GM12874 (cell line): ENCODE results near the gene HCRTR1.
A peak's percentile ranks its signal among the peaks of the same experiment; 100 is the strongest.

Source experiments
- TF ChIP-seq, protein P1 (sequence below): IDR thresholded peaks from 2 replicates; pipeline ENCODE4 v1.5.1; 2011; ENCODE audit warnings: low read depth, mild to moderate bottlenecking, control low read depth, low read length, moderate library complexity; ENCODE audit not compliant: insufficient read depth

The HCRTR1 gene

GRCh38 chr1:31583082-31583994, 34.2 kb upstream of the HCRTR1 start:
- TF ChIP-seq, protein P1, sequence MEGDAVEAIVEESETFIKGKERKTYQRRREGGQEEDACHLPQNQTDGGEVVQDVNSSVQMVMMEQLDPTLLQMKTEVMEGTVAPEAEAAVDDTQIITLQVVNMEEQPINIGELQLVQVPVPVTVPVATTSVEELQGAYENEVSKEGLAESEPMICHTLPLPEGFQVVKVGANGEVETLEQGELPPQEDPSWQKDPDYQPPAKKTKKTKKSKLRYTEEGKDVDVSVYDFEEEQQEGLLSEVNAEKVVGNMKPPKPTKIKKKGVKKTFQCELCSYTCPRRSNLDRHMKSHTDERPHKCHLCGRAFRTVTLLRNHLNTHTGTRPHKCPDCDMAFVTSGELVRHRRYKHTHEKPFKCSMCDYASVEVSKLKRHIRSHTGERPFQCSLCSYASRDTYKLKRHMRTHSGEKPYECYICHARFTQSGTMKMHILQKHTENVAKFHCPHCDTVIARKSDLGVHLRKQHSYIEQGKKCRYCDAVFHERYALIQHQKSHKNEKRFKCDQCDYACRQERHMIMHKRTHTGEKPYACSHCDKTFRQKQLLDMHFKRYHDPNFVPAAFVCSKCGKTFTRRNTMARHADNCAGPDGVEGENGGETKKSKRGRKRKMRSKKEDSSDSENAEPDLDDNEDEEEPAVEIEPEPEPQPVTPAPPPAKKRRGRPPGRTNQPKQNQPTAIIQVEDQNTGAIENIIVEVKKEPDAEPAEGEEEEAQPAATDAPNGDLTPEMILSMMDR, result no peak

DNA sequence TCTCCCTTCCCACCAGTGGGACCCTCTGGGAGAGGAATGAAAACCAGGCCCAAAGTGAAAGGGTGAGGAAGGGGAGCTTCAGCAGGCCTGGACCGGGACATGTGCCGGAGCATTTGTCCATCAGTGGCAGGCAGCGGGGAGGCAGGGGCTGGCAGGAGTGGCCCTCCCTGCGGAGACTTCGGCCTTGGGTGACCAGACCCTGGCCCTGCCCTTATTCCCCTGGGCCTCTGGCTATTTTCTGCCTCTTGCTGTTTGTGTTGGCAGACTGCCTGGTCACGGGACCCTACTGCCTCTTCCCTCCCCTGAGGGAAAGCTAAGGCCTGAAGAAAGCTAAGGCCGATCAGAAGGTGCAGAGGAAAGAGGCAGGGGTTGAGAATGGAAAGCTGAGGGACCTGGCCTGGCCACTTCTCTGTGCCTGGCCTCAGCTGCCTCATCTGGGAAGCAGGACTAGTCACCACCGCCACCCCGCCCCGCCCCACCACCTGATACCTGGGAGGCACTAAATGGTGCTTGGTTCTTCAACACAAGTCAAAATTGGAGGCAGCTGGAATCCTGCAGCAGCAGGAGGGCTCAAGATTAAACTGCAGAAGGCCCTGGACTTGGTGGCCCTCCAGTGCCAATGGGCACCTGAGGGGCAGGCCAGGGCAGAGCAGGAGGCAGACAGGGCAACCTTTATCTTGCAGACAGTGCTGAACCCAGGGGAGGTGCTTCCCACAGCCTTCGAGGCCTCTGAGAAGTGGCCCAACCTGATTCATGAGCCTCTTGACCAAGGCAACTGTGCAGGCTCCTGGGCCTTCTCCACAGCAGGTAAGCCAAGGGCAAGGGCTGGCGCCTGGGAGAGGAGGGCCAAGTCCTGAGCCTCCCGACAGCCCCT, 33.3 kb upstream of the HCRTR1 start:
- TF ChIP-seq, protein P1, result no peak

DNA sequence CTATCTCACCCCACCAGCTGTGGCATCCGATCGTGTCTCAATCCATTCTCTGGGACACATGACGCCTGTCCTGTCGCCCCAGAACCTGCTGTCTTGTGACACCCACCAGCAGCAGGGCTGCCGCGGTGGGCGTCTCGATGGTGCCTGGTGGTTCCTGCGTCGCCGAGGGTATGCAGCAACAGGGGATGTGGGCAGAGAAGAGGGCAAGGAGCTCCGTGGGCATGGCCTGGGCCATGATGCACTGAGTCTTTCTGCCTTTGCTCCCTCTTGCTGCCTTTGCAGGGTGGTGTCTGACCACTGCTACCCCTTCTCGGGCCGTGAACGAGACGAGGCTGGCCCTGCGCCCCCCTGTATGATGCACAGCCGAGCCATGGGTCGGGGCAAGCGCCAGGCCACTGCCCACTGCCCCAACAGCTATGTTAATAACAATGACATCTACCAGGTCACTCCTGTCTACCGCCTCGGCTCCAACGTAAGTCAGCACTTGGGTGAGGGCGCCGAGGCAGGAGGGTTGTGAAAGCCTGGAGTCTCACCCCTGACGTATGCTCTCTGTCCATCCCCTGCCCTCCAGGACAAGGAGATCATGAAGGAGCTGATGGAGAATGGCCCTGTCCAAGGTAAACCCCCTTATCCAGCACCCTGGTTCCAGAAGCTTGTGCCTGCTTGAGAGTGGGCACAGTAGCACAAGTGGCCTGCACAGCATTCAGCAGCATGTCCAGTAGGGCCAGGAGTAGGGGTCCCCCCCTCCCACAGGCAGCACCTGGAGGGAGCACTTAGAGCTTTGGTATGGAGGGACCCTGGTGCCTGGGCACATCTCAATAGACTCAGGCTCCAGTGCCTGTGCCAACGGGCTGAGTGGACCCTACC, 32.4 kb upstream of the HCRTR1 start:
- TF ChIP-seq, protein P1, result no peak

DNA sequence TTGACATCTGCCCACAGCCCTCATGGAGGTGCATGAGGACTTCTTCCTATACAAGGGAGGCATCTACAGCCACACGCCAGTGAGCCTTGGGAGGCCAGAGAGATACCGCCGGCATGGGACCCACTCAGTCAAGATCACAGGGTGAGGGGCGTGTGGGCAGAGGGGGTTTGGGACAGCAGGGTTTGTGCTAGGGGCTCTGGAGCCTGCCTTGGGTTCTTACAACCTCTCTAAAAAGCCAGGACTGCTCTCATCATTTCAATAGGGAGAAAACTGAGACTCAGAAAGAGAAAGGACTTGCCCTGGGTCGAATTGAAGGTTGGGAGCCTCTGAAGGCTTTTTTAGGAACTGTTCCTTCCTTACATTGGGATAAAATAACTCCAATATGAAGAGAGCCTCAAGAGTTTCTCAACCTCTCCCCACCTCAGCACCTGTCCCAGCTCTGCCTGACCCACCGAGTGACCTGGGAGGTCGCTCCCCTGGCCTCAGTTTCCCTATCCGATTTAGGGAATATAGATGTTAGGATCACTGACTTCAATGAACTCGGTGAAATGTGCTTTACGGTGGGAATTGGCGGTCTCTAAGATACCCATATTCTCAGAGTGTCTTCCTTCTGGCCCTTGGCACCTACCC, 31.6 kb upstream of the HCRTR1 start:
- TF ChIP-seq, protein P1, result no peak

- TF ChIP-seq, protein P1, result no peak
Observed at GRCh38 chr1:31586376-31587327, 30.8 kb upstream of the HCRTR1 start.

DNA sequence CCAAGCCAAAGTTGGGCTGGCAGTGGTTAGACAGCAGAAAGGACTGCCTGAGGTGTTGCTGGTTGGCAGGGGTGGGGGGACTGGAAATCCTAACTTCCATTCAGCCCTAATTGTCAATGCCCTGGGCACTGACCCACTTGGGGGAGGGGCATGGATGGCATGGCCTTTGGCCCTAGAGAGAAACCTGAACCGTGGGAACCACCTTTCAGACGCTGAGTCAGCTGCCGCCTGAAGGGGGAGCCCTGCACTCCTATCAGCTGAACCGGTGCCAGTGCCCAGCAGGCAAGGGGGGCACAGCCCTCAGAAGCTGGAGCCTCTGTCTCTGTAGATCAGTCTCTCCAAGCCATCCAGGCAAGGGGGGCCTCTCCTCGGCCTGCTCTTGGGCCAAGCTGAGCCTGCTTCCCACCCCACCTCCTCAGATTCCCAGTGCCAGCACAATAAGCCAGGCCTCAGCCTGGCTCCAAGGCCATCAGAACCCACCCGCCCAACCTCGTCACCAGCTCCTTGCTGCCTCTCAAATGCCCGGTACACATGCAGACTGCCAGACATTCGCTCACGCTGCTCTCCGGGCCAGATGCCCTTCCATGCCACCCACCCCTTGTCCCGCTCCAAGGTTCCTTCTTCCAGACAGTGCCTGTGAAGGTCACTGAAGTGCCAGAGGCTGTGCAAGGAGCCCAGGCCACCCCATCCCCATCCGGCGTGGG, 29.6 kb upstream of the HCRTR1 start:
- TF ChIP-seq, protein P1, result peak; percentile 90
